ENCODE data around the gene RNU1-1.
A peak's percentile ranks its signal among the peaks of the same experiment; 100 is the strongest.

DNA sequence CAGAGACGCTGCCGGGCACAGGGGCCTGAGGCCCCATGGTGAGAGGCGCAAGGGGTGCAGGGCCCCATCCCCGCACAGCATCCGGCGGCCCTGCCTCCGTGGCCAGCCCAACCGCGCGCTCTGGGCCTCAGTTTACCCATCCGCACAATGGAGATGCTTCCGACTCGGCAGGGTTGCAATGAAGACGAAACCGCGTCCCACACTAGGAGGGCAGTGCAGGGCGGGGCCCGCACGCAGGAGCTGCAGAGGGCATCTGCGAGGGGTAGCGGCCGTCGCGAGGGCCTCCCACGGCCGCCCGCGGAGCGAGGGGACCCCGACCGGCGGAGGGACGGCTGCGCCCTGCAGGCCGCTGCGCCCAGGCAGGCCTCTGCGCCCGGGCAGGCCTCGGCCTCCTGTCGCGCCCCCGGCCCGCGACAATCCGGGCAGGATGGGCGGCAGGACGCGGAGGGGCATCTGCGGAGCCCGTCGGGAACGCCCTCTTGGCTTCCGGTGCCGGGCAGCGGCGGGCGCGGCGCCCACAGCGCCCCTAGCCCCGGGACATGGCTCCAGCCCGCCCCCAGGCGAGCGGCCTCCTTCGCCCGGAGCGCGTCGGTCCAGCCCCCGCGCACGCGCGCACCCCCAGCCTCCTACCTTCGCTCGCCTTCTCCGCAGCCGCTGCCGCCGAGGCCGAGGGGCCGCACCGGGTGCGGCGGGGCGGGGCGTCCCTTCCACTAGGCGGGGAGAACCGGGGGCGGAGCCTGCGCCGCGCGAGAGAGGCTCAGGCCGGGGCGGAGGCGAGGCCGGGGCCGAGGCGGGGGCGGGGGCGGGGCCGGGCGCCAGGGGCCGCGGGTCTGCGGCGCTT, 15.3 kb downstream of the RNU1-1 start:
- TF ChIP-seq, protein P1, sequence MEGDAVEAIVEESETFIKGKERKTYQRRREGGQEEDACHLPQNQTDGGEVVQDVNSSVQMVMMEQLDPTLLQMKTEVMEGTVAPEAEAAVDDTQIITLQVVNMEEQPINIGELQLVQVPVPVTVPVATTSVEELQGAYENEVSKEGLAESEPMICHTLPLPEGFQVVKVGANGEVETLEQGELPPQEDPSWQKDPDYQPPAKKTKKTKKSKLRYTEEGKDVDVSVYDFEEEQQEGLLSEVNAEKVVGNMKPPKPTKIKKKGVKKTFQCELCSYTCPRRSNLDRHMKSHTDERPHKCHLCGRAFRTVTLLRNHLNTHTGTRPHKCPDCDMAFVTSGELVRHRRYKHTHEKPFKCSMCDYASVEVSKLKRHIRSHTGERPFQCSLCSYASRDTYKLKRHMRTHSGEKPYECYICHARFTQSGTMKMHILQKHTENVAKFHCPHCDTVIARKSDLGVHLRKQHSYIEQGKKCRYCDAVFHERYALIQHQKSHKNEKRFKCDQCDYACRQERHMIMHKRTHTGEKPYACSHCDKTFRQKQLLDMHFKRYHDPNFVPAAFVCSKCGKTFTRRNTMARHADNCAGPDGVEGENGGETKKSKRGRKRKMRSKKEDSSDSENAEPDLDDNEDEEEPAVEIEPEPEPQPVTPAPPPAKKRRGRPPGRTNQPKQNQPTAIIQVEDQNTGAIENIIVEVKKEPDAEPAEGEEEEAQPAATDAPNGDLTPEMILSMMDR (IDR thresholded peaks at IDR 0.05 in 2 of 3, conservative IDR thresholded peaks at IDR 0.05 in 1 of 3; ENCODE audit: control insufficient read depth in 2 of 3, extremely low read depth in 1 of 3, insufficient read depth in 1 of 3, low read depth in 3 of 3, low read length in 3 of 3): peak in 1 of 3 experiments; percentile 26; a peak in 2 of 6 replicates
- TF ChIP-seq RAD21 (IDR thresholded peaks at IDR 0.05; ENCODE audit: insufficient read depth, low read depth, low read length): no peak
- no peak for TF ChIP-seq SREBF2 (IDR thresholded peaks at IDR 0.05; ENCODE audit: low read length)
- no peak for TF ChIP-seq EP300 (IDR thresholded peaks at IDR 0.05; ENCODE audit: borderline replicate concordance in 1 of 2, control insufficient read depth in 1 of 2, low read depth in 2 of 2, low read length in 2 of 2)
- TF ChIP-seq NFIC (IDR thresholded peaks at IDR 0.05; ENCODE audit: low read depth, low read length): no peak
- TF ChIP-seq MEF2A (IDR thresholded peaks at IDR 0.05; ENCODE audit: insufficient read depth, low read depth, low read length): no peak
- TF ChIP-seq, protein P2, sequence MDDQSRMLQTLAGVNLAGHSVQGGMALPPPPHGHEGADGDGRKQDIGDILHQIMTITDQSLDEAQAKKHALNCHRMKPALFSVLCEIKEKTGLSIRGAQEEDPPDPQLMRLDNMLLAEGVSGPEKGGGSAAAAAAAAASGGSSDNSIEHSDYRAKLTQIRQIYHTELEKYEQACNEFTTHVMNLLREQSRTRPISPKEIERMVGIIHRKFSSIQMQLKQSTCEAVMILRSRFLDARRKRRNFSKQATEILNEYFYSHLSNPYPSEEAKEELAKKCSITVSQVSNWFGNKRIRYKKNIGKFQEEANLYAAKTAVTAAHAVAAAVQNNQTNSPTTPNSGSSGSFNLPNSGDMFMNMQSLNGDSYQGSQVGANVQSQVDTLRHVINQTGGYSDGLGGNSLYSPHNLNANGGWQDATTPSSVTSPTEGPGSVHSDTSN (IDR thresholded peaks at IDR 0.05; ENCODE audit: insufficient replicate concordance, low read depth, low read length): no peak
- TF ChIP-seq, protein P3, sequence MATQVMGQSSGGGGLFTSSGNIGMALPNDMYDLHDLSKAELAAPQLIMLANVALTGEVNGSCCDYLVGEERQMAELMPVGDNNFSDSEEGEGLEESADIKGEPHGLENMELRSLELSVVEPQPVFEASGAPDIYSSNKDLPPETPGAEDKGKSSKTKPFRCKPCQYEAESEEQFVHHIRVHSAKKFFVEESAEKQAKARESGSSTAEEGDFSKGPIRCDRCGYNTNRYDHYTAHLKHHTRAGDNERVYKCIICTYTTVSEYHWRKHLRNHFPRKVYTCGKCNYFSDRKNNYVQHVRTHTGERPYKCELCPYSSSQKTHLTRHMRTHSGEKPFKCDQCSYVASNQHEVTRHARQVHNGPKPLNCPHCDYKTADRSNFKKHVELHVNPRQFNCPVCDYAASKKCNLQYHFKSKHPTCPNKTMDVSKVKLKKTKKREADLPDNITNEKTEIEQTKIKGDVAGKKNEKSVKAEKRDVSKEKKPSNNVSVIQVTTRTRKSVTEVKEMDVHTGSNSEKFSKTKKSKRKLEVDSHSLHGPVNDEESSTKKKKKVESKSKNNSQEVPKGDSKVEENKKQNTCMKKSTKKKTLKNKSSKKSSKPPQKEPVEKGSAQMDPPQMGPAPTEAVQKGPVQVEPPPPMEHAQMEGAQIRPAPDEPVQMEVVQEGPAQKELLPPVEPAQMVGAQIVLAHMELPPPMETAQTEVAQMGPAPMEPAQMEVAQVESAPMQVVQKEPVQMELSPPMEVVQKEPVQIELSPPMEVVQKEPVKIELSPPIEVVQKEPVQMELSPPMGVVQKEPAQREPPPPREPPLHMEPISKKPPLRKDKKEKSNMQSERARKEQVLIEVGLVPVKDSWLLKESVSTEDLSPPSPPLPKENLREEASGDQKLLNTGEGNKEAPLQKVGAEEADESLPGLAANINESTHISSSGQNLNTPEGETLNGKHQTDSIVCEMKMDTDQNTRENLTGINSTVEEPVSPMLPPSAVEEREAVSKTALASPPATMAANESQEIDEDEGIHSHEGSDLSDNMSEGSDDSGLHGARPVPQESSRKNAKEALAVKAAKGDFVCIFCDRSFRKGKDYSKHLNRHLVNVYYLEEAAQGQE (IDR thresholded peaks at IDR 0.05; ENCODE audit: low read depth, low read length): no peak
- TF ChIP-seq, protein P4, sequence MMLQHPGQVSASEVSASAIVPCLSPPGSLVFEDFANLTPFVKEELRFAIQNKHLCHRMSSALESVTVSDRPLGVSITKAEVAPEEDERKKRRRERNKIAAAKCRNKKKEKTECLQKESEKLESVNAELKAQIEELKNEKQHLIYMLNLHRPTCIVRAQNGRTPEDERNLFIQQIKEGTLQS (IDR thresholded peaks at IDR 0.05; ENCODE audit: borderline replicate concordance, extremely low read depth, low read depth, low read length): no peak
- no peak for TF ChIP-seq KDM1A (IDR thresholded peaks at IDR 0.05; ENCODE audit: borderline replicate concordance)
- peak; percentile 88 for TF ChIP-seq IKZF1 (conservative IDR thresholded peaks at IDR 0.05)
- no peak for TF ChIP-seq TAF1 (IDR thresholded peaks at IDR 0.05; ENCODE audit: borderline replicate concordance, low read depth, low read length)

Measured in GM12878 (cell line).